GM19238 (cell line): ENCODE results near the gene GSTM2.
A peak's percentile ranks its signal among the peaks of the same experiment; 100 is the strongest.
"Not testable (repeated sequence)": the region's sequence is repeated elsewhere in the genome, so short reads cannot be mapped to it uniquely, and the experiment has no call there.

ENCODE experiments used
- DNase-seq: peaks from one replicate; pipeline ENCODE4 v3.0.0; 2011; ENCODE audit warnings: low spot score; ENCODE audit not compliant: insufficient read length

Gene GSTM2

DNA sequence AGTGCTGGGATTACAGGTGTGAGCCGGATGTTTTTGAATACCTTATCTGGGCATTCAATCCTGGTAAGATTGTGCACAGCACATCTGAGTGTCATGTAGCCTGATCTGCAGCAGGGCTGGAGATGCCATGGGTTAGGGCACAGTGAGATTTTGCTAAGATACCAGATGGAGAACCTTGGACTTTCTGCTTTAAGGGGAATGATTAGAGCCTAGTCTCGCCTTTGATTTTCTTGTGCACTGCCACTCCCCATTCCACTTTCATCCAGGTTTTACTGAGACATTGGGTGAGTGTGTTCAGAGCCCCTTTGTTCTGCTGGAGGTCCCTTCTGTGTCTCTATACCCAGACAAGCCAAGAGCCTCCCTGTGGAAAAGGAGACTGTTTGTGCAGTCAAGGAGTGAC is 6.0 kb downstream of the GSTM2 start:
- DNase-seq = not testable (repeated sequence)

GRCh38 chr1:109676683-109677381 is 9.0 kb downstream of the GSTM2 start:
- DNase-seq = not testable (repeated sequence)

DNA sequence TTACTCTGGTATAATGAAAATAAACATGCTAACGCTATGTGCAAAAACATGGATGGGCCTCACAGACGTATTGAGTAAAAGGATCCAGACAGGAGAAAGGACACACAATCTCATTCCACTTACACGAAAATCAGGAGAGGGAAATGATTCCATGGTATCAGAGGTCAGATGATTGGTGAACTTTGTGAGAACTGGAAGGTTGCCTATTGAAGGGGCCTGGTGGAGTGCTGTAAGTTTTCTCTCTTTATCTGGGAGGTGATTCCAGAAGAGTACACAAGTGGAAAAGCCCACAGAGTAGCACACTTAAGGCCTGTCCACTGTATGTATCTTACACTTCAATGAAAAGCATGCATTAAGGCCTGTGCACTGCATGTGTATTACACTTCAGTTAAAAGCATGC is 9.6 kb downstream of the GSTM2 start:
- no peak for DNase-seq

GRCh38 chr1:109678637-109679036 is 10.8 kb downstream of the GSTM2 start:
- DNase-seq = not testable (repeated sequence)

GRCh38 chr1:109684777-109685176 is 16.9 kb downstream of the GSTM2 start:
- not testable (repeated sequence) for DNase-seq

- not testable (repeated sequence) for DNase-seq
Measured at GRCh38 chr1:109685399-109685798, 17.5 kb downstream of the GSTM2 start.

GRCh38 chr1:109685890-109686289 is 18.0 kb downstream of the GSTM2 start:
- not testable (repeated sequence) for DNase-seq

GRCh38 chr1:109687109-109687508 is 19.3 kb downstream of the GSTM2 start:
- not testable (repeated sequence) for DNase-seq

- DNase-seq = peak; percentile 55
Measured at GRCh38 chr1:109687641-109688499, 20.0 kb downstream of the GSTM2 start, which contains the start of gene GSTM1. Gene GSTM1, plus strand, starts transcription at chr1:109687817. Its CDS starts 57 bp downstream, at chr1:109687874.

GRCh38 chr1:109689844-109690405 is 22.1 kb downstream of the GSTM2 start:
- DNase-seq = no peak

DNA sequence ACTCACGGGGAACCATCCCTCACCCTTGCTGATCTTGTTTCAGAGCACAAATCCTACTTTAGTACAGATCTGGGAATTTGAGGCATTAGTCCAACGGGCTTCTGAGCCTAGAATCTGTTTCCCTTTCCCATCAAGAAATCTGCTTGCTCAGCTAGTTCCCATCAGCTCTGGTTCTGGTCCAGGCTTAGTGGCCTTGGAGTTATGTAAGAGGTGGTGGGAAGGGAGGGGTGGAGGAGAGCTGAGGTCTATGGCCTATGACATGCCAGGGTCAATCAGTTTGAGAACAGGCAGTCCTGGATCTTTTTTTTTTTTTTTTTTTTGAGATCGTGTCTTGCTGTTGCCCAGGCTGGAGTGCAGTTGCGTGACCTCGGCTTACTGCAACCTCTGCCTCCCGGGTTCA is 23.9 kb downstream of the GSTM2 start:
- no peak for DNase-seq

- not testable (repeated sequence) for DNase-seq
Measured at GRCh38 chr1:109694400-109694799, 26.5 kb downstream of the GSTM2 start.

DNA sequence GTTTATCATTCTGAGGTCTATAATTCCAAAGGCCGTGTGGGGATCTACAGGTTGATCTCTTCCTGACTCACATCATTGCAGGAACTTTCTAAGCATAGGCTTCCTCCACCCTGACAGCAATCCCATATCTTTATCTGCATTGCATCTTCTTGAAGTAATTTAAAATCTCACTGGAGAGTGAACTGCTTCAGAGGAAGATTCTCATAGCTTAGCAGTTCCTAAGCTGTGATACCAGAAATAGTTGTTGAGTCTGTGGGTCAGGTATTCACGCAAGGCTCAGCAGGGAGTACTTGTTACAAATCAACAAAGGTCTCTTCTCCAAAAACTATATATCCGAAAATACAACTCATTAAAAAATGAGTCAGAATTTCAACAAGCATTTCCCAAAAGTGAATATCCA is 27.3 kb downstream of the GSTM2 start:
- not testable (repeated sequence) for DNase-seq

- no peak for DNase-seq
Measured at GRCh38 chr1:109697066-109697465, 29.2 kb downstream of the GSTM2 start.

DNA sequence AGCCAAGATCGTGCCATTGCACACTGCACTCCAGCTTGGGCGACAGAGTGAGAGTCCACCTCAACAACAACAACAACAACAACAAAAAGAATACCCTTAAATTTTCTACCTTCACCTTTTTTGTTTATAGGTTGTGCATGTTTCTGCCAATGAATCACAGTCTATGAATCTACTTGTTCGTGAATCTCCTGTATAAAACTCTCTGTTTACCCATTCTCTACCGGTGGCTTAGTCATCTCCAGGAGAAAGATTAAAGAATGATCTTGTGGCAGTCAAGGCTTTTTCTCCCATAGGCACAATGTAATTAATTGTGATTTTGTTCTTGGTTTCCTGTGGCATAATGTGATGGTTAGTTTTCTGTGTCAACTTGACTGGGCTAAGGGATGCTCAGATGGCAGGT is 30.0 kb downstream of the GSTM2 start:
- DNase-seq = not testable (repeated sequence)

DNA sequence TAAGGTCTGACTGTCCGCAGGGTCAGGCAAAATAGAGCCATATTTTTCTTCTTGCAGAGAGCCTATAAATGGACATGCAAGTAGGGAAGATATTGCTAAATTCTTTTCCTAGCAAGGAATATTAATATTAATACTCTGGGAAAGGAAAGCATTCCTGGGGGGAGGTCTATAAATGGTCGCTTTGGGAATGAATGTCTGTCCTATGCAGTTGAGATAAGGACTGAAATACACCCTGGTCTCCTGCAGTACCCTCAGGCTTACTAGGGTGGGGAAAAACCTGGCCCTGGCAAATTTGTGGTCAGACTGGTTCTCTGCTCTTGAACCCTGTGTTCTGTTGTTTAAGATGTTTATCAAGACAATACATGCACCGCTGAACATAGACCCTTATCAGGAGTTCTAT is 35.1 kb downstream of the GSTM2 start:
- DNase-seq = not testable (repeated sequence)

GRCh38 chr1:109704173-109704572 is 36.3 kb downstream of the GSTM2 start:
- no peak for DNase-seq

GRCh38 chr1:109705411-109705810 is 37.6 kb downstream of the GSTM2 start:
- no peak for DNase-seq

DNA sequence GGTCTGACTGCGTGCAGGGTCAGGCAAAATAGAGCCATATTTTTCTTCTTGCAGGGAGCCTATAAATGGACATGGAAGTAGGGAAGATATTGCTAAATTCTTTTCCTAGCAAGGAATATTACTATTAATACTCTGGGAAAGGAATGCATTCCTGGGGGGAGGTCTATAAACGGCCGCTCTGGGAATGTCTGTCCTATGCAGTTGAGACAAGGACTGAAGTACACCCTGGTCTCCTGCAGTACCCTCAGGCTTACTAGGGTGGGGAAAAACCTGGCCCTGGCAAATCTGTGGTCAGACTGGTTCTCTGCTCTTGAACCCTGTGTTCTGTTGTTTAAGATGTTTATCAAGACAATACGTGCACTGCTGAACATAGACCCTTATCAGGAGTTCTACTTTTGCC is 41.1 kb downstream of the GSTM2 start:
- not testable (repeated sequence) for DNase-seq

- not testable (repeated sequence) for DNase-seq
Measured at GRCh38 chr1:109709822-109710221, 42.0 kb downstream of the GSTM2 start.

DNA sequence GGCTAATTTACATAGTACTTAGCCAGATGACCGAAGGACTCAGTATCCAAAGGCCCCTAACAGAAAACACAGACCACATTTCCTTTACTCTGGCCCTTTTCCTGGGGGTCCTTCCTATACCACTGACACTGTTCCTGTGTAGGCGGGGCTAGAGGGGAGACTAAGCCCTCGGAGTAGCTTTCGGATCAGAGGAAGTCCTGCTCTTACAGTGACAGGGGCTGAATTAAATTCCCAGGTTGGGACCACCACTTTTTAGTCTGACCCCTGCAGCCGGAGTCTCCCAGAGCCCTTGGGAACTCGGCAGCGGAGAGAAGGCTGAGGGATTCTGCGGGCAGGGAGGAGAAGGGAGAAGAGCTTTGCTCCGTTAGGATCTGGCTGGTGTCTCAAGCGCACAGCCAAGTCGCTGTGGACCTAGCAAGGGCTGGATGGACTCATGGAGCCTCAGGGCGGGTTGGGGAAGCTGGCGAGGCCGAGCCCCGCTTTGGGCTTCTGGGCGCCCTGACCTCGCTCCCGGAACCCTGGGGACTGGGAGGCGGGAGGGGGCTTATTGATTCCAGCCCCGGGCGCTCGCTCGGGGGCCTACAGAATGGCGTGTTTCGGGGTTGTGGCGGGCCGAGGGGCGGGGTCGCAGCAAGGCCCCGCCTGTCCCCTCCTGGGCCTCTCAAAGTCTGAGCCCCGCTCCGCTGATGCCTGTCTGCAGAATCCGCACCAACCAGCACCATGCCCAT is 43.9 kb downstream of the GSTM2 start, which contains the start of gene GSTM5:
TSS of gene GSTM5 (plus strand) at position 659 of the 728 bp plus-strand sequence. CDS start at position 721, 62 bp downstream.
- not testable (repeated sequence) for DNase-seq
